Measurements from ENCODE around the gene ZC3H18.

Gene ZC3H18

GRCh38 chr16:88537859-88538258, 32.3 kb upstream of the ZC3H18 start:
- no peak overlapping the region for H3K14ac ChIP-seq (ENCODE audit: low read length)
- H4K91ac ChIP-seq (ENCODE audit: low read depth, low read length, poor library complexity), result no peak overlapping the region
- no peak overlapping the region for H2BK5ac ChIP-seq (ENCODE audit: low read length)
- no peak overlapping the region for H3K27ac ChIP-seq (replicated peaks; ENCODE audit: low read length)
- no peak overlapping the region for H3K18ac ChIP-seq (ENCODE audit: low read length)
- H3K9me3 ChIP-seq (replicated peaks in 1 of 2; ENCODE audit: control insufficient read depth in 2 of 2, insufficient read depth in 1 of 2, low read depth in 1 of 2, low read length in 2 of 2), result peaks cover 3 to 8% of the 10 kb centered on the region in 2 donors
- no peak overlapping the region for H3K4ac ChIP-seq (ENCODE audit: low read length)
- peaks cover 2 to 8% of the 10 kb centered on the region in 2 donors for H3K36me3 ChIP-seq (replicated peaks in 1 of 2; ENCODE audit: control insufficient read depth in 2 of 2, insufficient read depth in 2 of 2, low read length in 2 of 2)
- no CpG with 5 or more reads among the region's 4 CpGs for WGBS, 2 donors (ENCODE audit: extremely low coverage in 2 of 2, insufficient read length in 2 of 2, insufficient replicate concordance in 1 of 2)
- H2AK5ac ChIP-seq (ENCODE audit: low read depth, low read length), result peak overlapping the region; percentile 68
- peaks cover 10% of the 10 kb centered on the region for H3K79me1 ChIP-seq (ENCODE audit: low read depth, low read length)
- H2BK15ac ChIP-seq (ENCODE audit: low read length), result no peak overlapping the region
- no peak overlapping the region for H2BK12ac ChIP-seq (ENCODE audit: low read length)
- peaks cover 5 to 13% of the 10 kb centered on the region in 2 donors for H3K4me1 ChIP-seq (ENCODE audit: control insufficient read depth in 2 of 2, insufficient read depth in 1 of 2, low read depth in 1 of 2, low read length in 2 of 2)
- no peak overlapping the region for H2BK120ac ChIP-seq (ENCODE audit: low read depth, low read length)
- H3K23ac ChIP-seq (ENCODE audit: low read depth, low read length, poor library complexity), result peak overlapping the region; percentile 80
- no peak overlapping the region for H3K4me3 ChIP-seq (ENCODE audit: low read length in 2 of 2)
- H3K9ac ChIP-seq (ENCODE audit: low read depth, low read length, poor library complexity), result no peak overlapping the region
- no peak overlapping the region for H4K8ac ChIP-seq (ENCODE audit: low read depth, low read length)
- no peak overlapping the region for H3K4me2 ChIP-seq (ENCODE audit: insufficient read depth, low read length, poor library complexity, severe bottlenecking)
- peaks cover 0 to 26% (median 22%) of the 10 kb centered on the region in 3 experiments for H3K27me3 ChIP-seq (ENCODE audit: control insufficient read depth in 3 of 3, insufficient read depth in 3 of 3, low read depth in 1 of 3, low read length in 3 of 3)
- DNase-seq (ENCODE audit: low spot score), result no peak
- no peak overlapping the region for H2AFZ ChIP-seq (ENCODE audit: low read length)

GRCh38 chr16:88538366-88539060, 31.7 kb upstream of the ZC3H18 start:
- H4K91ac ChIP-seq (ENCODE audit: low read depth, low read length, poor library complexity), result no peak overlapping the region
- H3K27me3 ChIP-seq (ENCODE audit: control insufficient read depth in 3 of 3, insufficient read depth in 3 of 3, low read depth in 1 of 3, low read length in 3 of 3), result peaks cover 0 to 26% (median 22%) of the 10 kb centered on the region in 3 experiments
- no peak overlapping the region for H2AFZ ChIP-seq (ENCODE audit: low read length)
- peaks cover 2 to 8% of the 10 kb centered on the region in 2 donors for H3K36me3 ChIP-seq (replicated peaks in 1 of 2; ENCODE audit: control insufficient read depth in 2 of 2, insufficient read depth in 2 of 2, low read length in 2 of 2)
- H3K23ac ChIP-seq (ENCODE audit: low read depth, low read length, poor library complexity), result peak overlapping the region; percentile 80
- H3K79me1 ChIP-seq (ENCODE audit: low read depth, low read length), result peaks cover 10% of the 10 kb centered on the region
- peak overlapping the region; percentile 68 for H2AK5ac ChIP-seq (ENCODE audit: low read depth, low read length)
- H2BK5ac ChIP-seq (ENCODE audit: low read length), result no peak overlapping the region
- peak overlapping the region; percentile 72 for H3K14ac ChIP-seq (ENCODE audit: low read length)
- H3K4ac ChIP-seq (ENCODE audit: low read length), result no peak overlapping the region
- no peak overlapping the region for H3K27ac ChIP-seq (replicated peaks; ENCODE audit: low read length)
- no CpG with 5 or more reads among the region's 23 CpGs for WGBS, 2 donors (ENCODE audit: extremely low coverage in 2 of 2, insufficient read length in 2 of 2, insufficient replicate concordance in 1 of 2)
- H2BK12ac ChIP-seq (ENCODE audit: low read length), result peak overlapping the region; percentile 58
- DNase-seq (ENCODE audit: low spot score), result no peak
- H2BK15ac ChIP-seq (ENCODE audit: low read length), result peak overlapping the region; percentile 21
- peaks cover 5 to 13% of the 10 kb centered on the region in 2 donors for H3K4me1 ChIP-seq (ENCODE audit: control insufficient read depth in 2 of 2, insufficient read depth in 1 of 2, low read depth in 1 of 2, low read length in 2 of 2)
- H3K9ac ChIP-seq (ENCODE audit: low read depth, low read length, poor library complexity), result no peak overlapping the region
- H3K4me2 ChIP-seq (ENCODE audit: insufficient read depth, low read length, poor library complexity, severe bottlenecking), result no peak overlapping the region
- H2BK120ac ChIP-seq (ENCODE audit: low read depth, low read length), result no peak overlapping the region
- peak overlapping the region; percentile 1 for H4K8ac ChIP-seq (ENCODE audit: low read depth, low read length)
- H3K18ac ChIP-seq (ENCODE audit: low read length), result peak overlapping the region; percentile 76
- no peak overlapping the region for H3K4me3 ChIP-seq (ENCODE audit: low read length in 2 of 2)
- H3K9me3 ChIP-seq (replicated peaks in 1 of 2; ENCODE audit: control insufficient read depth in 2 of 2, insufficient read depth in 1 of 2, low read depth in 1 of 2, low read length in 2 of 2), result peaks cover 4 to 13% of the 10 kb centered on the region in 2 donors

GRCh38 chr16:88539261-88539651, 30.9 kb upstream of the ZC3H18 start:
- peaks cover 5 to 19% of the 10 kb centered on the region in 2 donors for H3K9me3 ChIP-seq (replicated peaks in 1 of 2; ENCODE audit: control insufficient read depth in 2 of 2, insufficient read depth in 1 of 2, low read depth in 1 of 2, low read length in 2 of 2)
- H3K18ac ChIP-seq (ENCODE audit: low read length), result no peak overlapping the region
- no peak for DNase-seq (ENCODE audit: low spot score)
- H4K91ac ChIP-seq (ENCODE audit: low read depth, low read length, poor library complexity), result peak overlapping the region; percentile 43
- no peak overlapping the region for H2BK120ac ChIP-seq (ENCODE audit: low read depth, low read length)
- no peak overlapping the region for H3K4ac ChIP-seq (ENCODE audit: low read length)
- peaks cover 10% of the 10 kb centered on the region for H3K79me1 ChIP-seq (ENCODE audit: low read depth, low read length)
- no peak overlapping the region for H4K8ac ChIP-seq (ENCODE audit: low read depth, low read length)
- H2BK12ac ChIP-seq (ENCODE audit: low read length), result peak overlapping the region; percentile 63
- peaks cover 0 to 26% (median 22%) of the 10 kb centered on the region in 3 experiments for H3K27me3 ChIP-seq (ENCODE audit: control insufficient read depth in 3 of 3, insufficient read depth in 3 of 3, low read depth in 1 of 3, low read length in 3 of 3)
- no peak overlapping the region for H2BK15ac ChIP-seq (ENCODE audit: low read length)
- H3K4me1 ChIP-seq (ENCODE audit: control insufficient read depth in 2 of 2, insufficient read depth in 1 of 2, low read depth in 1 of 2, low read length in 2 of 2), result peaks cover 5 to 13% of the 10 kb centered on the region in 2 donors
- WGBS, 2 donors (ENCODE audit: extremely low coverage in 2 of 2, insufficient read length in 2 of 2, insufficient replicate concordance in 1 of 2), result no CpG with 5 or more reads among the region's 12 CpGs
- H3K27ac ChIP-seq (replicated peaks; ENCODE audit: low read length), result no peak overlapping the region
- no peak overlapping the region for H3K14ac ChIP-seq (ENCODE audit: low read length)
- H3K4me3 ChIP-seq (ENCODE audit: low read length in 2 of 2), result no peak overlapping the region
- H2AFZ ChIP-seq (ENCODE audit: low read length), result no peak overlapping the region
- H3K4me2 ChIP-seq (ENCODE audit: insufficient read depth, low read length, poor library complexity, severe bottlenecking), result no peak overlapping the region
- peak overlapping the region; percentile 65 for H3K23ac ChIP-seq (ENCODE audit: low read depth, low read length, poor library complexity)
- H2BK5ac ChIP-seq (ENCODE audit: low read length), result no peak overlapping the region
- H3K36me3 ChIP-seq (replicated peaks in 1 of 2; ENCODE audit: control insufficient read depth in 2 of 2, insufficient read depth in 2 of 2, low read length in 2 of 2), result peaks cover 2 to 8% of the 10 kb centered on the region in 2 donors
- H2AK5ac ChIP-seq (ENCODE audit: low read depth, low read length), result peak overlapping the region; percentile 84
- peak overlapping the region; percentile 70 for H3K9ac ChIP-seq (ENCODE audit: low read depth, low read length, poor library complexity)

GRCh38 chr16:88539652-88540345, 30.4 kb upstream of the ZC3H18 start:
- Histone ChIP-seq H2BK12ac (ENCODE audit: low read length) (peak overlapping the region; percentile 63), H4K91ac (ENCODE audit: low read depth, low read length, poor library complexity) (no peak overlapping the region), H3K27me3 (ENCODE audit: control insufficient read depth in 3 of 3, insufficient read depth in 3 of 3, low read depth in 1 of 3, low read length in 3 of 3) (peaks cover 0 to 26% (median 22%) of the 10 kb centered on the region in 3 experiments), H3K4me2 (ENCODE audit: insufficient read depth, low read length, poor library complexity, severe bottlenecking) (no peak overlapping the region), H3K14ac (ENCODE audit: low read length) (no peak overlapping the region), H4K8ac (ENCODE audit: low read depth, low read length) (no peak overlapping the region), H3K4me1 (ENCODE audit: control insufficient read depth in 2 of 2, insufficient read depth in 1 of 2, low read depth in 1 of 2, low read length in 2 of 2) (peaks cover 4 to 11% of the 10 kb centered on the region in 2 donors), H3K9me3 (replicated peaks in 1 of 2; ENCODE audit: control insufficient read depth in 2 of 2, insufficient read depth in 1 of 2, low read depth in 1 of 2, low read length in 2 of 2) (peaks cover 6 to 20% of the 10 kb centered on the region in 2 donors), H3K27ac (replicated peaks; ENCODE audit: low read length) (no peak overlapping the region), H2AFZ (ENCODE audit: low read length) (no peak overlapping the region), H3K4ac (ENCODE audit: low read length) (no peak overlapping the region), H3K23ac (ENCODE audit: low read depth, low read length, poor library complexity) (peak overlapping the region; percentile 65), H3K18ac (ENCODE audit: low read length) (peak overlapping the region; percentile 38), H3K79me1 (ENCODE audit: low read depth, low read length) (peaks cover 9% of the 10 kb centered on the region), H3K36me3 (replicated peaks in 1 of 2; ENCODE audit: control insufficient read depth in 2 of 2, insufficient read depth in 2 of 2, low read length in 2 of 2) (peaks cover 2 to 8% of the 10 kb centered on the region in 2 donors), H2BK120ac (ENCODE audit: low read depth, low read length) (no peak overlapping the region), H3K9ac (ENCODE audit: low read depth, low read length, poor library complexity) (no peak overlapping the region), H2BK15ac (ENCODE audit: low read length) (peak overlapping the region; percentile 49), H3K4me3 (ENCODE audit: low read length in 2 of 2) (no peak overlapping the region), H2AK5ac (ENCODE audit: low read depth, low read length) (peak overlapping the region; percentile 84), H2BK5ac (ENCODE audit: low read length) (peak overlapping the region; percentile 66)
- no CpG with 5 or more reads among the region's 26 CpGs for WGBS, 2 donors (ENCODE audit: extremely low coverage in 2 of 2, insufficient read length in 2 of 2, insufficient replicate concordance in 1 of 2)
- no peak for DNase-seq (ENCODE audit: low spot score)

Data from neuronal stem cell (in vitro differentiated cells).